T-helper 2 cell treated with Interferon-gamma antibody and Interleukin-4, amounts not matched to agents 100 ng/mL and 5 ng/mL, for 36 hours (primary cell): ENCODE results near the gene CCT3. TPM values are rescaled to one million over a fixed set of nuclear protein-coding genes. Genes with fewer than 3 reads are reported as not detected.
"Not testable (repeated sequence)": the region's sequence is repeated elsewhere in the genome, so short reads cannot be mapped to it uniquely, and the experiment has no call there.

Experiments
- intact Hi-C: fragments of 100-400 bp; cut with micrococcal nuclease; formaldehyde crosslinking; loops from one replicate; pipeline ENCODE4 v1.15.1; 2023
- total RNA-seq: library from RNA; stranded (reverse); gene quantifications from 2 replicates; pipeline ENCODE4 v1.2.3, GENCODE V29; 2022

CCT3 gene
- total RNA-seq, 1 donor from 2014 or later, result 319 TPM

GRCh38 chr1:156337052-156337887 lies 822 bp downstream of the CCT3 start:
- intact Hi-C loops, result no loop called here

- intact Hi-C loops, result no loop called here
Observed at GRCh38 chr1:156336242-156336641, 1.9 kb downstream of the CCT3 start.

GRCh38 chr1:156323179-156323578 lies 14.9 kb downstream of the CCT3 start:
- intact Hi-C loops, result not testable (repeated sequence)

GRCh38 chr1:156320560-156320959 lies 17.5 kb downstream of the CCT3 start:
- intact Hi-C loops, result no loop called here

- intact Hi-C loops, result loop anchor here (10.0 kb wide), 1 partner anchor 175 kb away; no protein-coding TSS in a partner anchor
Observed at GRCh38 chr1:156319664-156320063, 18.4 kb downstream of the CCT3 start.

GRCh38 chr1:156316909-156317308 lies 21.2 kb downstream of the CCT3 start:
- intact Hi-C loops, result loop anchor here (10.0 kb wide), 1 partner anchor 172 kb away; no protein-coding TSS in a partner anchor

GRCh38 chr1:156310962-156311361 lies 27.1 kb downstream of the CCT3 start:
- intact Hi-C loops, result loop anchor here (10.0 kb wide), 1 partner anchor 166 kb away; no protein-coding TSS in a partner anchor

- intact Hi-C loops, result no loop called here
Observed at GRCh38 chr1:156308078-156308477, 30.0 kb downstream of the CCT3 start.

- intact Hi-C loops, result no loop called here
Observed at GRCh38 chr1:156305215-156305614, 32.9 kb downstream of the CCT3 start.

- intact Hi-C loops, result no loop called here
Observed at GRCh38 chr1:156303241-156303640, 34.9 kb downstream of the CCT3 start.

- intact Hi-C loops, result no loop called here
Observed at GRCh38 chr1:156298852-156299357, 39.2 kb downstream of the CCT3 start, which contains the start of gene VHLL. VHLL (minus strand) TSS chr1:156299307; CDS start chr1:156299189, 118 bp downstream.

GRCh38 chr1:156295391-156295947 lies 42.6 kb downstream of the CCT3 start, which contains the start of gene GLMP:
GLMP (minus strand) TSS chr1:156295679; CDS start chr1:156295645, 34 bp downstream.
- intact Hi-C loops, result no loop called here

GRCh38 chr1:156293895-156294294 lies 44.2 kb downstream of the CCT3 start:
- intact Hi-C loops, result no loop called here

GRCh38 chr1:156293098-156293434 lies 45.0 kb downstream of the CCT3 start:
- intact Hi-C loops, result no loop called here

GRCh38 chr1:156291226-156292061 lies 46.6 kb downstream of the CCT3 start:
- intact Hi-C loops, result no loop called here

- intact Hi-C loops, result no loop called here
Observed at GRCh38 chr1:156289857-156290256, 48.2 kb downstream of the CCT3 start.

- intact Hi-C loops, result no loop called here
Observed at GRCh38 chr1:156286061-156286460, 52.0 kb downstream of the CCT3 start.

- intact Hi-C loops, result no loop called here
Observed at GRCh38 chr1:156285437-156285836, 52.7 kb downstream of the CCT3 start.

GRCh38 chr1:156284757-156285156 lies 53.3 kb downstream of the CCT3 start:
- intact Hi-C loops, result no loop called here

GRCh38 chr1:156284112-156284511 lies 54.0 kb downstream of the CCT3 start, which contains the start of gene TMEM79:
TMEM79 (plus strand) TSS chr1:156284325; CDS start chr1:156285227, 902 bp downstream.
- intact Hi-C loops, result no loop called here

- intact Hi-C loops, result loop anchor here (1.0 to 2.0 kb wide), 3 partner anchors 90 to 457 kb away; partner anchors contain the start of genes LAMTOR2 and MRPL24
Observed at GRCh38 chr1:156283521-156283920, 54.6 kb downstream of the CCT3 start.
